ENCODE results near the gene MED6.

MED6 gene

GRCh38 chr14:70595443-70596185 is 4.8 kb downstream of the MED6 start:
- no peak for DNase-seq

- no peak for DNase-seq
Measured at GRCh38 chr14:70594461-70594860, 6.0 kb downstream of the MED6 start.

GRCh38 chr14:70585231-70585630 is 15.2 kb downstream of the MED6 start:
- no peak for DNase-seq

DNA sequence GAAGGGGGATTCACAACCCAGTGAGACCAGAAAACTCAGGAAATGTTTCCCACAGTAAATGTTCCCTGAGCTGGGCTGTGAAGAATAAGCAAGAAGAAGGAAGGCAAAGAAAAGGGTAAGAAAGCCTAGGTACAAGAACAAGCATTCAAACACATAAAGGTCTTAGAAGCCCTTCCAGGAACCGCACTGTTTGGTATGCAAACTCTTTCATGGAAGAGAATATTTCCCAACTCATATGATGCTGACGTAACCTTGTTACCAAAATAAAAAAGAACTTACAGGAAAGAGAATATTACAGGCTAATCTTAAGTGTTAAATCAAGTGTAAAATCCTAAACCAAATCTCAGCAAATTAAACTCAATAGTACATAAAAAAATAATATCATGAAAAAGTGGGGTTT is 23.6 kb downstream of the MED6 start:
- no peak for DNase-seq

DNA sequence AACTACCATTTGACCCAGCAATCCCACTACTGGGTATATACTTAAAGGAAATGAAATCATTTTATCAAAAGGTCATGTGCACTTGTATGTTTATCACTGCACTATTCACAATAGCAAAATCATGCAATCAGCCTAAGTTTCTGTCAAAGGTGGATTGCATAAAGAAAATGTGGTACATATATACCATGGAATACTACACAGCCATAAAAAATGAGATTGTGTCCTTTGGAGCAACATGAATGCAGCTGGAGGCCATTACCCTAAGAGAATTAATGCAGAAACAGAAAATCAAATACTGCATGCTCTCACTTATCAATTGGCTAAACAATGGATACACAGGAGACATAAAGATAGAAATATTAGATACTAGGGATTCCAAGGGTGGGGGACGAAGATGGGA is 27.4 kb downstream of the MED6 start:
- no peak for DNase-seq

GRCh38 chr14:70571139-70571538 is 29.3 kb downstream of the MED6 start:
- no peak for DNase-seq

- no peak for DNase-seq
Measured at GRCh38 chr14:70567791-70568190, 32.7 kb downstream of the MED6 start.

DNA sequence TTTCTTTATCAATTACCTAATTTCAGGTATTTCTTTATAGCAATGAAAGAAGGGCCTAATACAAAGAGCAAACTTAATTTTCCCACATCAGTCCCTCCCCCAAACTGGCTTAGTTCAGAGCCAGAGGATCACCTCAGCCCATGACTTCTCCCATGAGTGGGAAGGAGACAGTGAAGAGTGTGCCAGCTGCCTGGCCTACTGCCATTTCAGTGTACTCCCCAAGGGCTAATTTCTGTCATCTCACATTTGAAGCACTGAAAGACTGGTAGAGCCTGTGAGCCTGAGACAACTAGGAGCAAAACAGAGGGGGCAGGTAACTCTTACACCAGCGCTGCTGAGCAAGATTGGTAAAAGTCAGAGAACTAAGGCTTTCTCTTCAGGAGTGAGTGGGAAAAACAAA is 36.6 kb downstream of the MED6 start:
- DNase-seq, result no peak

- no peak for DNase-seq
Measured at GRCh38 chr14:70563417-70563816, 37.0 kb downstream of the MED6 start.

DNA sequence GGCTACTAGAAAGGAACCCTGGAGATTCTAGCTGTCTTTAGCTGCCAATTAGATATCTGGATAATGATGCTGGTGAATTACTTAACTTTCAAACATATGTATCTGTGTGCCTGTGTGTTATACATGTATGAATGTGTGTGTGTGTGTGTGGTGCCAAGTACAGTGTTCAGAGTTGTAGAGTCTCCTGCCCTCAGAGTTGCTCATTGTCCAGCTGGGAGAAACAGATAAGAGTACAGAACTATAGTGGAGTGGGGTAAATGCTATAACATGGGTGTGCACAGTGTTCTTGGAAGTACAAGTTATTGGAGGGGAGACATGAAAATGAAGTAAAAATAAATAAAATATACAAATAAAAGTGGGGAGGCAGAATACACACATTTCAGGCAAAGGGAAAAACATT is 42.1 kb downstream of the MED6 start:
- no peak for DNase-seq

DNA sequence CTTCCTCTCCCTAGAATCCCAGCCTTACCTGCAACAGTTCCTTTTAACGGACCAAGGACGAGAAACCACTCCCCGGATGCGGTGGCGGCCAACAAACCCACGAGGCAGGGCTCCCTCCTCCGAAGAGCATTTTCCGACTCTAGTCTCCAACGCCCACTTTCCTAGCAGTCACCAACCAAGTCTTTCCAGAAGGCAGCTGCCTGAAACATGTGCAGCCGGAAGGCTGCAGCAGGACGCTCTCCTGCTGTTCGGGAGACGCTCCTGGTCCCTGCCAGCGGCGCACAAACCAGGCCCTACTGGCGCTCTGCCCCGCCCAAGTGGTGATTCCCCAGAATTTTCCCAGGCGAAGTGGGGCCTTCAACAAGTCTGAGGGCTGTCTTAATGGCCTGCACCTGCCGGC is 44.6 kb downstream of the MED6 start:
- no peak for DNase-seq

DNA sequence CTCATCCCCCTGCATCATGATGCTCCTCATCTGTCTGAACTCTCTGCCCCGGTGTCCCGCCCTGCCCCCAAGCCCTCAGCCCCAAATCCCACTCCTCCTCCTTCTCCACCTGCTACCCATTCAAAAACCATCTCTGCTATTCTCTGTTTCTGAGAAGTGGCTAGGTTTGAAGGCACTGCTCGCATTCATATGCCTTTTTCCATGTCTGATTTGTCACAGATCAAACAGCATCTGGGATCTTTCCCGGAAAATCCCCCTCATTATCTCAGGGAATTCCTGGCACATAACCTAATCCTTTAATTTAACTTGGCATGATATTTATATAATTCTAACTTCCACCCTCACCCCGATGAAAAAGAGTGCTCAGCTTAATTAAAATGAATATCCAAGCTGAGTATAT is 62.4 kb downstream of the MED6 start:
- DNase-seq, result no peak

- no peak for DNase-seq
Measured at GRCh38 chr14:70536830-70537229, 63.6 kb downstream of the MED6 start.

DNA sequence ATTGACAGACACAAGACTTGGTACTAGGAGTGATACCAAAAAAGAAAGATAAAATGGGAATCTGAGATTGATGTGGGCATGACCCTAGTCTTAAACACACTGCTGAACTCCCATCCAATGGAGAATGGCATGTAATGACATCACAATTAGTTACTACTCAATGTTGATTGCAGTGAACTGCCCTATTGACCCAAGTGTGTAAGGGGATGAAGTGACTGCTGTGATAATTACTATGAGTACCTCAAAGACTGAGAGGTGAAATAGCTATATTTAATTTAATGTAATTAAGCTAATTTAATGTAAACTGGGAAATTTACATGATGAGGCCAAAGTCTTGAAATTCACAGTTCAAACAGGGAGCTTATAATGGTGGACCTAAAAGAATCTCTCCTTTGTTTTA is 65.6 kb downstream of the MED6 start, which contains the start of gene ADAM20:
Gene ADAM20 (minus strand): TSS at position 101 of the 400 bp plus-strand sequence. CDS start 10,247 bp downstream, outside the sequence.
- no peak for DNase-seq

Measured in NCI-H1048 (cell line).